GM19193 (cell line): ENCODE measurements around the gene TRAPPC3.

Experiments
- POLR2A ChIP-seq: IDR thresholded peaks from 4 replicates; pipeline ENCODE4 v1.6.1; 2011; ENCODE audit not compliant: insufficient read depth, insufficient read length; ENCODE audit errors: extremely low read depth

Gene TRAPPC3

GRCh38 chr1:36144413-36144812 lies 4.9 kb downstream of the TRAPPC3 start:
- TF ChIP-seq POLR2A: no peak

GRCh38 chr1:36143424-36143823 lies 5.9 kb downstream of the TRAPPC3 start:
- TF ChIP-seq POLR2A: no peak

DNA sequence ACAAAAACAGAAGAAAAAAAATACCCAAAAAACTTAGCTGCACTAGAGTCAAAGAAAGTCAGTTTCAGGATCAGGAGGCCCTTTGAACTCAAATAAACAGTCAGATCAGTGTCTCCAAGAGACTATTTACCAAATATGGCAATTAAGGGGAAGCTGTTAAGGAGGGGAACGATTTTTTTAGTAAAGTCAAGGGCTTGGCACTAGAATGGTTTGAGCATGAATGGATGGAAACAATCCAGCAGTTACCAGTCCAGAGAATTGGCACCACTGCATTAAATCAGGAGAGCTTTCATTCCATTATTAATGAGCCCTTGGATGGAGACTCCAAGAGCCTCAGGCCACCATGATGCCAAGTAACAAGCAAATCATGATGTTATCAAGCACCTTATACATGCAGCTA lies 7.2 kb downstream of the TRAPPC3 start:
- no peak for TF ChIP-seq POLR2A

GRCh38 chr1:36139521-36139920 lies 9.8 kb downstream of the TRAPPC3 start:
- TF ChIP-seq POLR2A: no peak

GRCh38 chr1:36137776-36138175 lies 11.5 kb downstream of the TRAPPC3 start:
- TF ChIP-seq POLR2A: no peak

GRCh38 chr1:36137226-36137625 lies 12.1 kb downstream of the TRAPPC3 start:
- TF ChIP-seq POLR2A: no peak

DNA sequence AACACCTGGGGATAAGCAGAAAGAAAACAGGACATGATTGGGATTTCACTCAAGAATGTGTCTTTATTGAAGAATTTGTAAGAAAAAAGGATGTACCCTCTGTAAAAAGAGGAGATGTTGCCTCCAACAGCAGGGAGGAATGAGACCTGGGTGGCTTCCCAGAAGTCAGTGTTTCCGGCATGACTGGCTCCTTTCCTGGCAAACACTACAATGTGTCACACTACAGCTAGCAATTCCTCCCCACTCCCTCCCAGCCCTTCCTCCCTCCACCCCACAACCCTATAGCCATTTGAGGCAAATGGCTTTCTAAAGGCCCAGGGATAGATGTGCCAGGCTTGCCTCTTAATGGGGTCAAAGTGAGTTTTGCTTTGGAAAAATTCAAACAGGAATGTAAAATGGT lies 12.8 kb downstream of the TRAPPC3 start:
- no peak for TF ChIP-seq POLR2A

DNA sequence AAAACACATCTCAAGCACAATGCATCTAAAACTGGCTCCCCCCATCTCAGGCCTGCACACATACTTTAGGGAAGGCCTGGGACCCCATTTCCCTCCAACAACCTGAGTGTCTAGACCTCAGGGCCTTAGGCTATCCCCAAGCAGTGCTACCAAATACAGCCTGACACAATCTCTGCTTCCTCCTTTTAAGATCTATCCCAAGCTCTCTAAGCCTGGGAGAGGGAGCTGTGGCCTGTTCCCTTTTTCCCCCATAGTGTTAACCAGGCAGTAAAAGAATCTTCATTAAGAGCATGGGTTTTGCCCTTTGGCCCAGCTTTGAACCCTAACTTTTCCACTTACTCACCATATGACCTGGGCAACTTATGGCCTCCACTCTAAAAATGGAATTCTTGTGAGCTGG lies 13.5 kb downstream of the TRAPPC3 start:
- TF ChIP-seq POLR2A: no peak

DNA sequence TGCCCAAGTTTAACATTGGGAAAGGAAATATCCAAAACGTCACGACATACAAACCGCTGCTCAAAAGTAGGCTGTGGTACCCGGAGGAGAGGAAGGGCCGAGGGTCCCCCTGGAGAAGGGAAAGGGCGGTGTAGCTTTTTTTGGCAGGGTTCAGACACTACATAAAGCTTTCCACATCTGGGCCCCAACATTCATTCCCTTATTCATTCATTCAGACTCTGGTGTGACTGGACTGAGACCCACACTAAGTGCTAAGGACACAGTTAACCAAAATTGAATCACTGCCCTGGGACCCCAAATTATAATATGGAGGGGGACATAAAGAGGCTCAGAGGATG lies 14.0 kb downstream of the TRAPPC3 start:
- no peak for TF ChIP-seq POLR2A

DNA sequence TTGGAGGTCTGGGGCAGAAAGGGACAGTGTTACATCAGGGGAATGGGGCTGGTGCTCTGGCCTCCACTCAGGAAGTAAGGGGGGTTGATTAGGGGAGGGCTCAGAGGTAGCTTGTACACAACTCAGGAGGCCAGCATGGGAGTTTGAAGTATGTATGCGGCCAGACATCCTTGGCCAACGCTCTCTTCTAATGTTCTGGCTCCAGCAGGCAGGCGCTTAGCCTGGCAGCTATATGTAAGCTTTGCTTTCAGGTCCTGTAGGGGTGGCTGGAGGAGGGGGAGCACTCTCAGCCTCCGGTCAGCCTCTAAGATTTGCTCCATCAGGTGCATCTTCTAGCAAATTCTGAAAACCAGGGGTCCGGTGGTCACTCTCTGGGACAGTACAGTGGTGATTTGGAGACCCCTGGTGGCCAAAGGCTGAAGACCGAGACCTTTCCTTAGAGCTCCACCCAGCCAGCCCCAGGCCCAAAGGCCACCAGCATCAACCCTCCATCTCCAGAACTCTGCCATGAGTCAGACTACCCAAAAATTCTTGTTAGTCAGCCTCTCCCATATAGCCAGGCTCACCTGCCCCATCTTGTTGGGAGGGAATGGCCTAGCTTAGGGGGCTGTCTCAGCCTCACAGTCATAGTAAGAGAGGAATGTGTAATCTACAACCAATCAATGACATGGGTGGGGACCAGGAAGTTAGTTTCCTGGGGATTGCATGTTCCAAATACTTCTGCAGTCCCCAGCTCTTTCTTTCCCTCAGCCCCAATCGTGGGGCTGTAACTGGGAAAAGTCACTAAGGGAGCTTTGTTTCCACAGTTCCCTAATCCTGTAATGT lies 14.6 kb downstream of the TRAPPC3 start:
- no peak for TF ChIP-seq POLR2A

- TF ChIP-seq POLR2A: no peak
Observed at GRCh38 chr1:36134031-36134430, 15.3 kb downstream of the TRAPPC3 start.

GRCh38 chr1:36133484-36133883 lies 15.8 kb downstream of the TRAPPC3 start:
- no peak for TF ChIP-seq POLR2A

DNA sequence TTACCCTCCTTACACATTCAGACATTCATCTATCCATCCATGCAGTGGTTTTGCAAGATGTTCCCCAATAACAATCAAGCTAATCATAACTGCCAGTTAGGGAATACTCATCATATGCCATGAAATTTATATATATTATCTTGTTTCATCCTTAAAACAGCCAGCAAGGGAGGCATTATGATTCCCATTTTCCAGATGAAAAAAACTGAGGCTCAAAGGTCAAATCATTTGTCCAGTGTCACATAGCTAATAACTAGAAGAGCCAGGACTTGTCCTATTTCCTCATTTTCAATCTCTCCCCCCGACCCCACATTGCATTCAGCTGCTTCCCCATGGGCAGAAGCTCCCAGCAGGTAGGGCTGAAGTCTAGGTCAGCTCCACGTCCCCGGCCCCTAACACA lies 17.3 kb downstream of the TRAPPC3 start:
- TF ChIP-seq POLR2A: no peak

GRCh38 chr1:36128905-36129206 lies 20.4 kb downstream of the TRAPPC3 start:
- no peak for TF ChIP-seq POLR2A

GRCh38 chr1:36128126-36128904 lies 21.0 kb downstream of the TRAPPC3 start:
- TF ChIP-seq POLR2A: no peak

- no peak for TF ChIP-seq POLR2A
Observed at GRCh38 chr1:36126797-36127500, 22.3 kb downstream of the TRAPPC3 start.
